ENCODE data around the gene ZNF335. TPM values are rescaled to one million over a fixed set of nuclear protein-coding genes. Genes with fewer than 3 reads are reported as not detected.

ZNF335 gene
- total and polyA plus RNA-seq, 2 experiments from 2014 or later = 12.6 to 14.9 TPM

- no peak overlapping the region for H3K27ac ChIP-seq
- H3K36me3 ChIP-seq (replicated peaks; ENCODE audit: insufficient read depth, low read depth) = no peaks in the 10 kb centered on the region
- no peaks in the 10 kb centered on the region for H3K9me3 ChIP-seq (ENCODE audit: low read depth)
- TF ChIP-seq, protein P1, sequence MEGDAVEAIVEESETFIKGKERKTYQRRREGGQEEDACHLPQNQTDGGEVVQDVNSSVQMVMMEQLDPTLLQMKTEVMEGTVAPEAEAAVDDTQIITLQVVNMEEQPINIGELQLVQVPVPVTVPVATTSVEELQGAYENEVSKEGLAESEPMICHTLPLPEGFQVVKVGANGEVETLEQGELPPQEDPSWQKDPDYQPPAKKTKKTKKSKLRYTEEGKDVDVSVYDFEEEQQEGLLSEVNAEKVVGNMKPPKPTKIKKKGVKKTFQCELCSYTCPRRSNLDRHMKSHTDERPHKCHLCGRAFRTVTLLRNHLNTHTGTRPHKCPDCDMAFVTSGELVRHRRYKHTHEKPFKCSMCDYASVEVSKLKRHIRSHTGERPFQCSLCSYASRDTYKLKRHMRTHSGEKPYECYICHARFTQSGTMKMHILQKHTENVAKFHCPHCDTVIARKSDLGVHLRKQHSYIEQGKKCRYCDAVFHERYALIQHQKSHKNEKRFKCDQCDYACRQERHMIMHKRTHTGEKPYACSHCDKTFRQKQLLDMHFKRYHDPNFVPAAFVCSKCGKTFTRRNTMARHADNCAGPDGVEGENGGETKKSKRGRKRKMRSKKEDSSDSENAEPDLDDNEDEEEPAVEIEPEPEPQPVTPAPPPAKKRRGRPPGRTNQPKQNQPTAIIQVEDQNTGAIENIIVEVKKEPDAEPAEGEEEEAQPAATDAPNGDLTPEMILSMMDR (IDR thresholded peaks at IDR 0.05; ENCODE audit: poor library complexity) = no peak
- no peak for TF ChIP-seq EZH2 (IDR thresholded peaks at IDR 0.05; ENCODE audit: borderline replicate concordance)
- no peak for TF ChIP-seq EZH2phosphoT487 (IDR thresholded peaks at IDR 0.05; ENCODE audit: low read depth, severe bottlenecking, unreplicated experiment)
- no peaks in the 10 kb centered on the region for H3K9me2 ChIP-seq (replicated peaks; ENCODE audit: insufficient read depth)
- H2AFZ ChIP-seq = no peak overlapping the region
- H4K20me1 ChIP-seq (ENCODE audit: insufficient read depth, poor library complexity, severe bottlenecking) = no peaks in the 10 kb centered on the region
- H3K4me1 ChIP-seq (ENCODE audit: insufficient read depth) = no peaks in the 10 kb centered on the region
- H3K79me2 ChIP-seq = no peaks in the 10 kb centered on the region
- no peak for DNase-seq (ENCODE audit: low spot score)
- no peaks in the 10 kb centered on the region for H3K27me3 ChIP-seq
- no peak overlapping the region for H3K4me2 ChIP-seq
- no peak overlapping the region for H3K4me3 ChIP-seq
- 94% methylated on average over 18 of the region's 19 CpGs for WGBS (ENCODE audit: low lambda C conversion rate, missing lambda C conversion rate)
Observed at GRCh38 chr20:45951925-45952834, 19.8 kb downstream of the ZNF335 start.

DNA sequence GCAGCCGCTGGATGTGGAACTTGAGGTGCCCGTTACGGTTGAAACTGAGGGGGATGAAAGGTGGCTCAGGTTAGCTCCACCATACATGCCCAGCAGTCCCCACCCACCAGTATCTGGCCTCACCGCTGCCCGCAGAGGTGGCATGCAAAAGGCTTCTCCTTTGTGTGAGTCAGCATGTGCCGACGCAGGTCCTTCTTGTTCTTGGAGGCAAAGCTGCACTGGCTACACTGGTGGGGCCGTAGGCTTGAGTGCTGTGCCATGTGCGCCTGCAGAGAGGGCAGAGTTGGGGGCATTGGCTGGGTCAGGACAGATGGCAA, 21.7 kb downstream of the ZNF335 start:
- no peak for DNase-seq (ENCODE audit: low spot score)
- H3K4me3 ChIP-seq = no peak overlapping the region
- no peak overlapping the region for H3K27ac ChIP-seq
- H3K4me2 ChIP-seq = no peak overlapping the region
- H4K20me1 ChIP-seq (ENCODE audit: insufficient read depth, poor library complexity, severe bottlenecking) = no peaks in the 10 kb centered on the region
- H3K36me3 ChIP-seq (replicated peaks; ENCODE audit: insufficient read depth, low read depth) = no peaks in the 10 kb centered on the region
- H3K79me2 ChIP-seq = no peaks in the 10 kb centered on the region
- H3K27me3 ChIP-seq = no peaks in the 10 kb centered on the region
- TF ChIP-seq EZH2 (IDR thresholded peaks at IDR 0.05; ENCODE audit: borderline replicate concordance) (no peak), EZH2phosphoT487 (IDR thresholded peaks at IDR 0.05; ENCODE audit: low read depth, severe bottlenecking, unreplicated experiment) (no peak)
- TF ChIP-seq, protein P1 (IDR thresholded peaks at IDR 0.05; ENCODE audit: poor library complexity) = no peak
- no peak overlapping the region for H2AFZ ChIP-seq
- no peaks in the 10 kb centered on the region for H3K9me2 ChIP-seq (replicated peaks; ENCODE audit: insufficient read depth)
- WGBS (ENCODE audit: low lambda C conversion rate, missing lambda C conversion rate) = 97% methylated on average over 9 of the region's 9 CpGs
- no peaks in the 10 kb centered on the region for H3K4me1 ChIP-seq (ENCODE audit: insufficient read depth)
- no peaks in the 10 kb centered on the region for H3K9me3 ChIP-seq (ENCODE audit: low read depth)

DNA sequence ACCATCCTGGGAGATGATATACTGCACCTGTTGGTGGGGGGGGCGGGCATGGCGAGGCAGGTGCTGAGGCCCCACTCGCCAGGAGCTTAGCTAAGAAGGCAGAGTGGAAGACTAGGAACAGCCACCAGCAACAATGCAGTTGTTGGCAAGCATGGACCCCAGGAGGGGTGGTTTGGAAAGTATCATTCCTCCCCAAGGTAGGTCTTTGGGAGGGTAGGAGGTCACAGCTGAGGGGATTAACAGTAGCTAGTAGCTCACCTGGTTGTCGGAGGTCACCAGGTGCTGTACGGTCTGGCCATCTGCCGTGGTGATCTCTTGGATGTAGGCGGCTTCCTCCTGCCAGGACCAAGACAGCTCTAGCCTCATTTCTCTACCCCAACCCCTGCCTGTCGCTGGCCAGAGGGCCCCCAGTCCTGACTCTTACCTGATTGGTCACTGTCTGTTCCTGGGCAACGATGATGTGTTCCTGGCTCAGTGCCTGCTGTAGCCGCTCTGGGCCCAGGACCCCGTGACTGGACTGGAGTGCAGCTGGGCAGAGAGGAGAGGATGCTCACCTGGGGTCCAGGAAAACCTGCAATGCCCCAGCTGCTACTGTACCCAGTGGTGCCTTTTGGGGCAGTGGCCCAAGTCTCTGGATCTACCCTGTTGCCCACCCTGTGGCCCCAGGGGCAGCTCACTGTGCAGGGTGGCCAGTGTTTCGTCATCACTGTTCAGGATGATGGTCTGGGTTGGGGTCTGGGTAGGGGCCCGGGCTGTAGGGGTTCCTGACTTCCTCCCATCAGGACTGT, 22.3 kb downstream of the ZNF335 start:
- TF ChIP-seq EZH2 (IDR thresholded peaks at IDR 0.05; ENCODE audit: borderline replicate concordance) (no peak), EZH2phosphoT487 (IDR thresholded peaks at IDR 0.05; ENCODE audit: low read depth, severe bottlenecking, unreplicated experiment) (no peak)
- TF ChIP-seq, protein P1 (IDR thresholded peaks at IDR 0.05; ENCODE audit: poor library complexity) = no peak
- no peak overlapping the region for H2AFZ ChIP-seq
- no peaks in the 10 kb centered on the region for H3K27me3 ChIP-seq
- 93% methylated on average over 13 of the region's 13 CpGs for WGBS (ENCODE audit: low lambda C conversion rate, missing lambda C conversion rate)
- H3K79me2 ChIP-seq = no peaks in the 10 kb centered on the region
- H3K4me1 ChIP-seq (ENCODE audit: insufficient read depth) = no peaks in the 10 kb centered on the region
- no peaks in the 10 kb centered on the region for H4K20me1 ChIP-seq (ENCODE audit: insufficient read depth, poor library complexity, severe bottlenecking)
- no peak overlapping the region for H3K4me3 ChIP-seq
- H3K27ac ChIP-seq = no peak overlapping the region
- H3K36me3 ChIP-seq (replicated peaks; ENCODE audit: insufficient read depth, low read depth) = no peaks in the 10 kb centered on the region
- no peaks in the 10 kb centered on the region for H3K9me2 ChIP-seq (replicated peaks; ENCODE audit: insufficient read depth)
- no peak for DNase-seq (ENCODE audit: low spot score)
- H3K9me3 ChIP-seq (ENCODE audit: low read depth) = no peaks in the 10 kb centered on the region
- no peak overlapping the region for H3K4me2 ChIP-seq
